Heart left ventricle (tissue), 13 donors: ENCODE data around the gene DOCK7.

ENCODE experiments used
- CTCF ChIP-seq, 12 donors: fragments of 200-600 bp; sonication (generic) in 4 of 12; IDR thresholded peaks; one replicate each; pipeline versions ENCODE4 v1.5.0 to v1.8.0; 2018 to 2022; ENCODE audit warnings: antibody characterized with exemption in 12 of 12, mild to moderate bottlenecking in 5 of 12
- POLR2A ChIP-seq, 2 donors: fragments of 450-650 bp; IDR thresholded peaks; one replicate each; pipeline ENCODE4 v1.6.1; 2017; ENCODE audit warnings: antibody characterized with exemption in 2 of 2, mild to moderate bottlenecking in 2 of 2, moderate library complexity in 2 of 2
- donor health status: ischemic (EF 13 %, LVEDD 7.1; RV severe dilation, severe dysfunction).
- donor health status: DM: no; HTN: yes; CAD: no.
- donor health status: DM: no; HTN: no; CAD: no.
- donor health status: ischemic (EF 25% LVEDD 6.9; RV normal size, moderate dysfunction).
- donor health status: ischemic (EF 25% LVEDD 5.7; RV mildly dilated, moderate dysfunction).
- donor health status: ischemic (EF 35%, LVEDD 5.7; RV mildly dilated, moderate dysfunction).
- donor health status: nonischemic (EF 11% LVEDD 7.7; RV severe dilation, severe dysfunction).
- donor health status: DM: yes; HTN: yes; CAD: no.
- donor health status: PGD.
- donor health status: ischemic (EF 29% LVEDD 5.4; RV normal size, mild dysfunction).
- donor health status: nonischemic (EF 23%, LVEDD 6.1; RV moderate dilation, normal function).

- TF ChIP-seq CTCF (IDR thresholded peaks at IDR 0.05) (no peak), POLR2A (IDR thresholded peaks at IDR 0.05) (no peak)
Measured at GRCh38 chr1:62457955-62458354, 230.2 kb downstream of the DOCK7 start.
